ENCODE measurements around the gene RAC3.

RAC3 gene

DNA sequence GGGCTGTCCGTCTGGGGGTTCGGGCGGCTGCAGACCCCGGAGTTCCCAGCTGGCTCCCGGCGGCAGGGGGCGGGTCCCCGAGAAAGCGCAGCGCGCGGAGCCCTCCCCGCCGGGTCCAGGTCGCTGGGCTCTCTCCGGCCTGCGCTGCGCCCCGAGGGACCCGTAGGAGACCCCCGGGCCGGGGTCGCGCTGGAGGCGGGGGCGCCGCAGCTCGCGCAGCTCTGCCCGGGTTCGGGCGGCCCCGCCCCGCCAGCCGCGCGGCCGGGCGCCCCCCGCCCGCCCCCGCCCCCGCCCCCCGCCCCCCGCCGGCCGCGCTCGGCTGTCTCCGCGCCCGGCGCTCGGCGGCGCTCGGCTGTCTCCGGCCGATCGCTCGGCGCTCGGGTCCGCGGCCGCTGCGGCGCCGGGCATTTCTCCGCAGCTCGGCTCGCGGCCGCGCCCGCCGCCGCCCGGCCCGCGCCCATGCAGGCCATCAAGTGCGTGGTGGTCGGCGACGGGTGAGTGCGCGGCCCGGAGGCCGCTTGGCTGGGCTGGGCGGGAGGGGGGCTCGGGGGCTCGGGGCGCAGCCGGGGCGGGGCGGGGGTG is at the start of gene RAC3:
TSS of gene RAC3 (plus strand) at position 376 of the 582 bp plus-strand sequence. CDS start at position 460, 84 bp downstream.
- Mint-ChIP-seq H3K4me1 (ENCODE audit: low read depth) (peaks cover 13% of the 10 kb centered on the region), H3K27me3 (ENCODE audit: low read depth) (no peaks in the 10 kb centered on the region), H3K27ac (peak within 1 kb of the TSS; percentile 79), H3K36me3 (ENCODE audit: low read depth) (peaks cover 15% of the 10 kb centered on the region), H3K9me3 (no peaks in the 10 kb centered on the region), H3K4me3 (peak within 1 kb of the TSS; percentile 87)
- no peak for DNase-seq (ENCODE audit: low spot score)

GRCh38 chr17:81983011-81983638 is 48.4 kb upstream of the RAC3 start:
- Mint-ChIP-seq H3K27ac (no peak overlapping the region), H3K9me3 (no peaks in the 10 kb centered on the region), H3K4me1 (ENCODE audit: low read depth) (peaks cover 19% of the 10 kb centered on the region), H3K4me3 (no peak overlapping the region), H3K36me3 (ENCODE audit: low read depth) (peaks cover 27% of the 10 kb centered on the region), H3K27me3 (ENCODE audit: low read depth) (no peaks in the 10 kb centered on the region)
- DNase-seq (ENCODE audit: low spot score), result no peak

DNA sequence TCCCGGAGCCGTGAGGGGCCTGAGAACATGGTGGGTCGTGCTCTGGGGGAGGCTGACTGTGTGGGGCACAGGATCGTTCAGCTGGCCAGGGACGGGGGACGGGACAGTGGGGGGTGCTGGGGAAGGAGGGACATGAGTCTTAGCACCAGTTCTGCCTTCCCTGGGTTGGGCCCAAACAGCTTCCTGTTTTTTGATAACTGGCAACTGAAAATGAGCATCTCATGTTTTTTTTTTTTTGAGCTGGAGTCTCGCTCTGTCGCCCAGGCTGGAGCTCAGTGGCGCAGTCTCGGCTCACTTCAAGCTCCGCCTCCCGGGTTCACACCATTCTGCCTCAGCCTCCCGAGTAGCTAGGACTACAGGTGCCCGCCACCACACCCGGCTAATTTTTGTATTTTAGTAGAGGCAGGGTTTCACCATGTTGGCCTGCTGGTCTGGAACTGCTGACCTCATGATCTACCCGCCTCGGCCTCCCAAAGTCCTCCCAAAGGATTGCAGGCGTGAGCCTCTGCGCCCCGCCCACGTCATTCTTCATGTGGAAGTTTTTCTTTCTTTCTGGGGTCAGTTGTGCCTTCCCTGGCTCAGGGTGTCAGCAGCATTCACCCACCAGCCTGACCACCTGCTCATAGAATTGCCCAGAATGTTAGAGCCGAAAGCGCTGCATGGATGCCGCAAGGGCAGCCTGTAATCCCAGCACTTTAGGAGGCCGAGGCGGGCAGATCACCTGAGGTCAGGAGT is 47.7 kb upstream of the RAC3 start:
- Mint-ChIP-seq H3K9me3 (no peaks in the 10 kb centered on the region), H3K27me3 (ENCODE audit: low read depth) (no peaks in the 10 kb centered on the region), H3K27ac (no peak overlapping the region), H3K4me3 (no peak overlapping the region), H3K4me1 (ENCODE audit: low read depth) (peaks cover 18% of the 10 kb centered on the region), H3K36me3 (ENCODE audit: low read depth) (peaks cover 27% of the 10 kb centered on the region)
- no peak for DNase-seq (ENCODE audit: low spot score)

DNA sequence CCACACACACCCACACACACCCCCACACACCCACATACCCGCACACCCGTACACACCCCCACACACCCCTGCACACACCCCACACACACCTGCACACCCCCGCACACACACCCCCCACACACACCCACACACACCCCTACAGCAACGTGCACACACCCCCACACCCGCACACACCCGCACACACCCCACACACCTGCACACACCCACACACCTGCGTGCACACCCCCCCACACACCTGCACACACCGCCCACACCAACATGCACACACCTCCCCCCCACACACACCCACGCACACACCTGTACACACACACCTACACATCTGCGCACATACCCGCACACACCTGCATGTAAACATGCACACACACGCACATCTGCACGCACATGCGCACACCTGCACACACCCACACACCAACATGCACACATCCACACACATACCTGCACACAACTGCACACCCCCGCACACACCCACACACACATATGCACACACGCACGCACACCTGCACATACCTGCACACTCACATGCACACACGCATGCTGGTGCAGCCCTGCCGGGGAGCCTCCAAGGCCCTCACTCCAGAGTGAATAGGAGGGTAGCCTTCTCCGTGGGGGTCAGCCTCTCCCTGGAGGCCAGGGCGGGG is 46.6 kb upstream of the RAC3 start:
- H3K27me3 Mint-ChIP-seq (ENCODE audit: low read depth), result no peaks in the 10 kb centered on the region
- peaks cover 12% of the 10 kb centered on the region for H3K4me1 Mint-ChIP-seq (ENCODE audit: low read depth)
- H3K9me3 Mint-ChIP-seq, result no peaks in the 10 kb centered on the region
- no peak overlapping the region for H3K4me3 Mint-ChIP-seq
- H3K36me3 Mint-ChIP-seq (ENCODE audit: low read depth), result peaks cover 21% of the 10 kb centered on the region
- H3K27ac Mint-ChIP-seq, result no peak overlapping the region
- DNase-seq (ENCODE audit: low spot score), result no peak

- no peak for DNase-seq (ENCODE audit: low spot score)
- no peaks in the 10 kb centered on the region for H3K9me3 Mint-ChIP-seq
- no peak overlapping the region for H3K27ac Mint-ChIP-seq
- no peaks in the 10 kb centered on the region for H3K27me3 Mint-ChIP-seq (ENCODE audit: low read depth)
- H3K4me1 Mint-ChIP-seq (ENCODE audit: low read depth), result peaks cover 2% of the 10 kb centered on the region
- H3K4me3 Mint-ChIP-seq, result no peak overlapping the region
- H3K36me3 Mint-ChIP-seq (ENCODE audit: low read depth), result peaks cover 16% of the 10 kb centered on the region
These were observed 44.9 kb upstream of the RAC3 start for GRCh38 chr17:81986606-81987005.

DNA sequence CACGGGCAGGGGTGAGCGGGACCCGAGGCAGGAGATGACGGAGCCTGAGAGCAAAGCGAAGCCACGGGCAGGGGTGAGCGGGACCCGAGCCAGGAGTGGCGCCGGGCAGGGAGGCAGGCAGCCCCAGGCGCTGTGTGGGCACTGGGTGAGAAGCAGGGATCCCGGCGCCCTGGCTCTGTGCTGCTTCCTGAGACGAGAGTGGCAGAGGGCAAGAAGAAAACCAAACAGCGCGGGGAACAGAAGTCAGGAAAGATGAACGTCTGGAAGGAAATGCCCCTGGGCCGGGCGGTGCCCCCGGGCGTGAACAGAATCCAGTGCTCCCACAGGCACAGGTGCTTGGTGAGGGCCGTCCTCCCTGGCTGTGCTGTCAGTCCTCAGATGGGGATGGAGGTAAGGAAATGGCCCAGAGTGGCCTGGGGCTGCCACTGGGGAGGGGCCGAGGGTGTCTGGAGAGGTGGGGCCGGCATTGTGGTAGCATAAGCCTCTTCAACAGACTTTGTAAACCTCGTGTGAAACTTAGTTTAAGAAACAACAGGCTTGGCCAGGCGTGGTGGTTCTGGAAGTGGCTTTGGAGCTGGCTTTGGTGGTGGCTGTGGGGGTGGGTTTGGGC is 44.2 kb upstream of the RAC3 start:
- no peaks in the 10 kb centered on the region for H3K9me3 Mint-ChIP-seq
- no peak for DNase-seq (ENCODE audit: low spot score)
- H3K4me1 Mint-ChIP-seq (ENCODE audit: low read depth), result peaks cover 2% of the 10 kb centered on the region
- no peaks in the 10 kb centered on the region for H3K27me3 Mint-ChIP-seq (ENCODE audit: low read depth)
- no peak overlapping the region for H3K4me3 Mint-ChIP-seq
- H3K27ac Mint-ChIP-seq, result no peak overlapping the region
- peaks cover 16% of the 10 kb centered on the region for H3K36me3 Mint-ChIP-seq (ENCODE audit: low read depth)

DNA sequence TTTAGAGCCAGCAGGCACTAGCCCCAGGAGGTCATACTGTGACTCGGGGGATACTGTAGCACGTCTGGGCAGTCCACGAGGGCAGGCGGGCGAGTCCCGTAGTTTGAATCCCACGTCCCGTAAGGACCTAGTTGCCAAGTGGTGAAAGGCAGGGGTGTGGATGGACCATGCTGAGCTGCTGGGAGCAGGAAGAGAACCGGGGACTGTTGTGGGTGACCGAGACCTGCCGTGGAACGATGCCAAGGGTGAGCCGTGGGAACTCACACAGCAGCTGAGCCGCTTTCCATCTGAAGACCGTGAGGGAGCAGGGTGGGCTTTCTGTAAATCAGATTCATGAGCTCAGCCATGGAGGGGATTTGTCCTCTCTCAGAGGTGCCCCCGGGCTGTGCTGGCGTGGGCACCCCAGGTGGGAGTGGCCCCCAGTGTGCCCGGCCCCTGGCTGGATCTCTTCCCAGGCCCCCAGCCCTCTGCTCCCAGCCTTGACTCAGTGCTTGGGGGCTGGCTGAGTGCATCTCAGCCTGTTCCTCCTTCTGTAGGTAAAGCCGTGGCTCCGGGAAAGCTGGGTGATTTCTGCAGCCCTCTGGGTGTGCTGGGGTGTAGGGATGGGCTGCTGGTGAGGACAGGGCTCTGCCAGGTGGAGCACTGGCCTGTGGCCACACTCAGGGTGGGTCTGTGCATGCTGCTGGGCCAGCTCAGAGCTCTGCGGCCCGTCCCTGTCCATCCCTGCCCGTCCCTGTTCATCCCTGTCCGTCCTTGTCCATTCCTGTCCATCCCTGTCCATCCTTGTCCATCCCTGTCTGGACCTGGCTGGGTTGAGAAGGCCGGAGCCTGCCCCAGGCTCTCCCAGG is 40.4 kb upstream of the RAC3 start:
- Mint-ChIP-seq H3K4me1 (ENCODE audit: low read depth) (no peaks in the 10 kb centered on the region), H3K36me3 (ENCODE audit: low read depth) (peaks cover 6% of the 10 kb centered on the region), H3K27me3 (ENCODE audit: low read depth) (no peaks in the 10 kb centered on the region), H3K27ac (no peak overlapping the region), H3K4me3 (no peak overlapping the region), H3K9me3 (no peaks in the 10 kb centered on the region)
- no peak for DNase-seq (ENCODE audit: low spot score)

DNA sequence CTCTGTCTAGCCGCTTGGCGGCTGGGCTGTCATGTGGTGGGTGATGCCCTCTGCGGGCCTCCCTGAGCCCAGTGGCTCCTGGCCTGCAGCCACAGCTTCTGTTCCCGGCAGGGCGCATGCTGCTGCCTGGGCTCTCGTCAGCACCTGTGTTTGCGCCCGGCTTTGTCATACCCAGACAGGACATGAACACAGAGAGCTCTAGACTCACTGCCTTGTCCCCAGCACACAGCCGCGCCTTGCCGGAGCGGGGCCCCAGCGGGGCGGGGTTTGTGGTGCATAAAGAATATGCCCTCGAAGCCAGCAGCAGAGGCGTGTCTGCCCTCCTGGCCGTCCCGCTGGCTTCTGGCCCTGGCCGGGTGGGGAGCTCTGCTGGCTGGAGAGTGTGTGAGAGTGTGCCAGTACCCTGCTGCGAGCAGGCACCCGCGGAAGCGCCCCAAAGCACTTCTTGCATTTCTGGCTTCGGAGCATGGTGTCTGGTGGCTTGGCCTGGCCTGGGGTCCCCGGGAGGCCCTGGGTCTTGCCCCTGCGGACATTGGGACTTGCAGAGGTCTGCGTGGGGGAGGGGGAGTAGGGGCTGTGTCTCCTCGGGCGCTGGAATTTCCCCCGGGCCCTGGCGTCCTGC is 39.7 kb upstream of the RAC3 start:
- H3K9me3 Mint-ChIP-seq, result no peaks in the 10 kb centered on the region
- H3K36me3 Mint-ChIP-seq (ENCODE audit: low read depth), result peaks cover 2% of the 10 kb centered on the region
- DNase-seq (ENCODE audit: low spot score), result no peak
- no peak overlapping the region for H3K27ac Mint-ChIP-seq
- H3K27me3 Mint-ChIP-seq (ENCODE audit: low read depth), result no peaks in the 10 kb centered on the region
- H3K4me3 Mint-ChIP-seq, result no peak overlapping the region
- no peaks in the 10 kb centered on the region for H3K4me1 Mint-ChIP-seq (ENCODE audit: low read depth)

DNA sequence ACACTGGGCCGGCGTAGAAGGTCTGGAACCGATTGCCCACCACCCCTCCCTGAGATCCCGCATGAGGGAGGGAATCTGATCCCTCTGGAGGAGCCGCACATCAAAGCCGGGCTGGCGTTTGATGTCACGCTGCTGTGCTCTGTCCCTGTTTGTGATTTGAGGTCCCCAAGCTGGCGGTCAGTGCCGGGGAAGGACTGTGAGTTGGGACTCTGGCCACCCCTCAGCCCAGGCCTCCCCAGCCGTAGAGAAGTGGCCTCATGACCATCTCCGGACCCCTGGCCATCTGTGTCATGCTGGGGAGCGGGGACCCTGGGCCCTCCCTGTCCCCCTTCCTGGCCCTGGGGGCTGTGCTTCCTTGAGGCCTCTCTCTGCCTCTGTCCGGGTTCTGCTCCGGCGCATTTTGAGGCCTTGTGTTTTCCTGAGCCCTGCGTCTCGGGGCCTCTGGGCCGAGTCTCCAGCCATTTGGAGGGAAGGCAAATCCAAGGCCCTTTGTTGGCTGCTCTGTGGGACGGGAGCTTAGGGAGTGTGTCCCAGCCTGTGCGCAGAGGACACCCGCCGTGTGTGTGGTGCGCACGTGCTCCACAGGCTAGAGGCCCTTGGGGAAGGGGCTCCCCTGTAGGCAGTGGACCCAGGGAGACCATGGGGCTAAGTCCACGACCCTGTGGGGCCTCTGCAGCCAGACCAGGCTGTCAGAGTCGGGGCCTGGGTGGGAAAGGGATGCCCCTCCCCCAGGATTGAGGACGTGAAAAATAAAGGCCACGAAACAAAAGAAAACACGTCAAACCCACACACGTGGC is 39.0 kb upstream of the RAC3 start:
- no peak overlapping the region for H3K27ac Mint-ChIP-seq
- H3K36me3 Mint-ChIP-seq (ENCODE audit: low read depth), result no peaks in the 10 kb centered on the region
- no peaks in the 10 kb centered on the region for H3K9me3 Mint-ChIP-seq
- H3K4me1 Mint-ChIP-seq (ENCODE audit: low read depth), result no peaks in the 10 kb centered on the region
- DNase-seq (ENCODE audit: low spot score), result no peak
- H3K4me3 Mint-ChIP-seq, result no peak overlapping the region
- no peaks in the 10 kb centered on the region for H3K27me3 Mint-ChIP-seq (ENCODE audit: low read depth)

GRCh38 chr17:81993729-81994592 is 37.5 kb upstream of the RAC3 start:
- no peak for DNase-seq (ENCODE audit: low spot score)
- Mint-ChIP-seq H3K4me1 (ENCODE audit: low read depth) (no peaks in the 10 kb centered on the region), H3K27ac (no peak overlapping the region), H3K9me3 (no peaks in the 10 kb centered on the region), H3K4me3 (no peak overlapping the region), H3K27me3 (ENCODE audit: low read depth) (no peaks in the 10 kb centered on the region), H3K36me3 (ENCODE audit: low read depth) (no peaks in the 10 kb centered on the region)

- H3K9me3 Mint-ChIP-seq, result no peaks in the 10 kb centered on the region
- no peak for DNase-seq (ENCODE audit: low spot score)
- no peaks in the 10 kb centered on the region for H3K27me3 Mint-ChIP-seq (ENCODE audit: low read depth)
- H3K36me3 Mint-ChIP-seq (ENCODE audit: low read depth), result no peaks in the 10 kb centered on the region
- no peak overlapping the region for H3K4me3 Mint-ChIP-seq
- H3K4me1 Mint-ChIP-seq (ENCODE audit: low read depth), result no peaks in the 10 kb centered on the region
- no peak overlapping the region for H3K27ac Mint-ChIP-seq
These were observed 36.6 kb upstream of the RAC3 start for GRCh38 chr17:81994593-81995462.
